DMS114 treated with DMSO at 0.1 percent for 48 hours (cell line): ENCODE data around the gene WDR73.

Experiments
- DNase-seq: peaks from one replicate; lab custom pipeline; 2025; ENCODE audit not compliant: unreplicated experiment; lab: John Stamatoyannopoulos, UW

Gene WDR73

GRCh38 chr15:84590406-84590805, 63.7 kb downstream of the WDR73 start:
- DNase-seq = no peak
